HG03460 (cell line): ENCODE results near the gene REXO1.
A peak's percentile ranks its signal among the peaks of the same experiment; 100 is the strongest.

Experiments
- ATAC-seq: cut with Tn5 transposase; IDR thresholded peaks from one replicate; pipeline ENCODE4 v1.9.1; 2021; ENCODE audit not compliant: unreplicated experiment

The REXO1 gene

DNA sequence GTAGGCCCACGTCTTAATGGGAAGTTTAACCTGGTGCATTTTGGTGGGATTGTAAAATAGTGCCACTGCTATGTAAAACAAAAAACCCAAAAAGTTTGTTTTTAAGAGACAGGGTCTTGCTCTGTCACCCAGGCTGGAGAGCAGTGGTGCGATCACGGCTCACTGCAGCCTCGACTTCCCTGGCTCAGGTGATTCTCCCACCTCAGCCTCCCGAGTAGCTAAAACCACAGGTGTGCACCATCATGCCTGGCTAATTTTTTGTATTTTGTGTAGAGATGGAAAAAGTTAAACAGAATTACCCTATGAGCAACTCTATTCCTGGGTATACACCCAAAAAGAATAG, 820 bp upstream of the REXO1 start:
- ATAC-seq: no peak

DNA sequence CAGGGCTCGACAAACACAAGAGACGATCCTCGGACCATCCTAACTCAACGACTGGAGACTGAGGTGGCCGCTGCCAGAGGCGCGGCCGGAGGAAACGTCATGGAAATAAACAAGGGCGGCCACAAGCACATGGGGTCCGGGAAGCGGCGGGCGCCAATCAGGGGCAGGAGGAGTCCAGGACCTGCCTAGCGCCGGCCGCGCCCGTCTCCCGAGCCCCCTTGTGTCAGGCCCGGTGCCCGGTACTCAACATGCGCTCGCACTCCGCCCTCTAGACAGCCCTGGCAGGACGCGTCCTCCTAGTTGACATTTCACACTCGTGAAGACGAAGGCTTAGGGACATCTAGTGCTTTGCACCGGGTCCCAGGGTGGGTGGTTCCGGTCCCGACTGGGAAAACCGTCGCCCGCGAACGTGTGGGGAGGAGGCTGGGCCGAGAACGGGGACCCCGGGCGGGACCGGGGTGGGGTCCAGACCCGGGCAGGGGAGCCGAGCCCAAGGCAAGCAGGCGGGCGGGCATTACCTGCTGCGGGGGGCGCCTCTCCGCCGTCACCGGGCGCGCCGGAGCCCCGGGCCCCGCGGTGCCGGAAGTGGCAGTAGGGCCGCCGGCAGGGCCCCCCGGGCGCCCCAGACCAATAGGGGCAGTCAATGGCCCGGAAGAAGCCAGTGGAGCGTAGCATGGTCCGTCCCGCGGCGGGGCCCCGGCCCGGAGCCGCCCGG, 442 bp downstream of the REXO1 start:
- ATAC-seq: peak; percentile 20

DNA sequence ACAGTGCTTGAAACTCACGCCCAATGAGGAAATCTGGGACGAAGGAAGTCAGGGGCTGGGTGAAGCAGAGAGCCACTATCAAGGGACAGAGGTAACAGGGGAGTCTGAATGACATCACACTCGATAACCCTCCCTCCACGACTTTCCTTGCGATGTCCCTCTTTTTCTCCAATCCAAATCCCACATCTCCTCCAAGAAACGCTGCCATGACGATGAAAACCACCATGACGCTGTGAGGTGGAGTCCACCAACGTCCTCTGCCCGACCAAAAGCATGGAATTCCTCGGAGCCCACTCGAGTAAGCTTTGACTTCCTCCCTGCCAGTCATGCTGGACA, 967 bp downstream of the REXO1 start:
- ATAC-seq: no peak

DNA sequence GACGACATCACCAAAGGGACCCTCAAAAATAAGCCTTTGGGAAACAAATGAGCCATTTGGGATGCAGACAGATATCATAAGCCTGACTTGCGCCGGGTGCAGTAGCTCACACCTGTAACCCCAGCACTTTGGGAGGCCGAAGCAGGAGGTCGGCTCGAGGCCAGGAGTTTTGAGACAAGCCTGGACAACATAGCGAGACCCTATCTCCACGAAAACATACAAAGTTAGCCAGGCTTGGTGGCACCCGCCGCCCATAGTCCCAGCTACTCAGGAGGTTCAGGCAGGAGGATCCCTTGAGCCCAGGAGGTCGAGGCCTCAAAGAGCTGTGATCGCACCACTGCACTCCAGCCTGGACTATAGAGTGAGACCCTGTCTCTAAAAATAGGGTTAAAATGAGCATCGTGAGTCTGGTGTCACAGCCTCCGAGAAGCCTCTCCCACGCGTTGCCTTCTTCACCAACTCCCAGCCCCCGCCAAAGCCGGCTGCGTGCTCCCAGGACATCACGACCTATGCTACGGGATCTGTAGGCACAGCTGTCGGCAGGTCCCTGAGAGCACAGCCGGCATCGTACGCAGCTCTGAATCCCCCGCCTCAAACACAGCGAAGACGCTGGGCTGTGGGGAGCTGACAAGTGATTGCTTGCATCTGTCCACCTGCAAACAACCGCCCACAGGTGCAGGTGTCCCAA, 1.6 kb downstream of the REXO1 start:
- no peak for ATAC-seq

DNA sequence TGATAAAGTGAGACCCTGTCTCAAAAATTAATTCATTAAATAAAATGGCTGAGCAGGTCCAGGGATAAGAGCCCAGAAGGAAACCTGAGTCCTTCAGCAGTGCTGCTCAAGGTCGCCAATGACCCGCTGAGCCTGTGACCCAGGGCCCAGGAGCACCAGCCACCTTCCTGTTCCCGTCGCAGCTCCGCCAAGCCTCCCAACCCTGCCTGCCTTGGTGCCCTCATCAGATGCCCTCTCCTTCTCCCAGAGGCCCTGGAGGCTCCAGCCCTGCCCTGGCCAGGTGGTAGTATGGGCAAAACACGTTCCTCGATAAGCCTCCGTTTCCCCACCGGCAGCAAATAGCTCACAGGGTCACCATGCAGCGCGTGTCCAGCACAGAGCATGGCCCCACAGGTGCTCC, 2.6 kb downstream of the REXO1 start:
- ATAC-seq: no peak

DNA sequence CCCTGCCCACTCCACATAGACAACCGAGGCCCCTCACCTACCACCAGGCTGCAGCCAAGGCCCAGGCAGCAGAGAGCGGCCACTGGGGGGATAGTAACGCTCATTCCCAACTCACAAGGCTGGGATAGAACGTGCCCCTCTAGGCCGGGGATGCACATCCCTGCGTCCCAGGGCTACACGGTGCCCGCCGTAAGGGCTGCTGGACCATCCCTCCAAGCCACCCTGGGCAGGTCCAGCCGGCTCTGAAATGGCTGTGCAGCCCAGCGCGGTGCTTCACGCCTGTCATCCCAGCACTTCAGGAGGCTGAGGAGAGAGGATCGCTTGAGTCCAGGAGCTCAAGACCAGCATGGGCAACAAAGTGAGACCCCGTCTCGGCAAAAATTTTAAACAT, 3.2 kb downstream of the REXO1 start:
- no peak for ATAC-seq

DNA sequence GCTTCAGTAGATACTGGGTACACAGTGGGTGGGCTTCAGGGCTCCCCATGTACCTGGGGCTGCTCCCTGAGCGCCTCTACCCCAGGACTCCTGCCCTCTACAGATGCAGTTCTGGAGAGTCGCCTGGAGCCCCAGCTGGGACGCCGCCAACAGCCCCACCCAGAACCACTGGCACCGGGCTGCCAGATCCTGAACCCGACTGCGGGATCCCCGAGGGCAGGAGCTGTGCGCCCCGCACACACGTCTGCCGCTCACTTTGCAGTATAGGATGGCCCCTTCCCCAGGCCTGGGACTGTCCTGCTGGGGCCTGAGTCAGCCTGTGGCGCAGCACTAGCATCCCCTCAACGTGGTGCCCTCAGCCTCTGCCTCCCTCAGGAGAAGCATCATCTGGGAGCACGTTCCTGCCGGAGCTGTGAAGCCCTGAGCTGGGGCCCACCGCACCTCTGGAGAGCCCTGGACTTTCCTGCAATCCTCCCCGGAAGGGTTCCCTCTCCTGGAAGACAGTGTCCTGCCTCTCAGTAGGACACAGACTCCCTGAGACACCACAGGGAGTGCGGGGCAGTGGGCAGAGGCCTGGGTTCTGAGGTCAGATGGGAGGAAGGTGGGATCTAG, 3.7 kb downstream of the REXO1 start:
- no peak for ATAC-seq

DNA sequence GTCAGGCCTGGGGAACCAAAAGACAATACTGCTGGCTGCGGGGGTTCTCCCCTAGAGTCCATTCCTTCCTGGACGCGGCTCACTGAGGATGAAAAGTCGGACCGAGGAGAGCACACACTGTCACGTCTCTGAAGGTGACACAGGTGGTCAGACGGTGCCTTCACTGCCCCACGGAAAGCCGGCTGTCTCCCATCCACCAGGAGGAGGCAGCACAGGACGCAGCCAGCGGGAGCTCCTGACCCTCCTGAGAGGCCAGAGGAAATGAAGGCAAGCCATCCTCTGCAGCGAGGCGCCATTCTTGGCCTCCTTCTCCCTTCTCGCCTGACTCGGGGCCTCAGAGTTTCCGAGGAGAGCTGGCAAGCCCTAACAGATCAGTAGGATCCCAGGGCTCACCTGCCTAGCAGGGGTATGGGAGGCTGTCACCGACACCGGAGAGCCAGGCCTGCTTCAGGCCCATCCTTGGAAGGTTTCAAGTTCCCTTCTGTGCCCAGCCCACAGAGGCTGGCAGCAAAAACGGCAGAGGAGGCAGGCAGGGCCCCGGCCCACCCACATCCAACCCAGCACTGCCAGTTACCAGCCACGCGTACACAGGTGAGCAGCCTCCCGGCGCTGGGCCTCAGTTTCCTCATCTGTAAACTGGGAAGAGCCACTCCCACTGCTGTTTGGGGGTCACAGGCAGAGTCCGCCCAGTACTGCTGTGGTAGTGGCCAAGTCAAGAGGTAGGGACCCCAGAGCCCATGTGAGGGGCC, 4.5 kb downstream of the REXO1 start:
- ATAC-seq: no peak

DNA sequence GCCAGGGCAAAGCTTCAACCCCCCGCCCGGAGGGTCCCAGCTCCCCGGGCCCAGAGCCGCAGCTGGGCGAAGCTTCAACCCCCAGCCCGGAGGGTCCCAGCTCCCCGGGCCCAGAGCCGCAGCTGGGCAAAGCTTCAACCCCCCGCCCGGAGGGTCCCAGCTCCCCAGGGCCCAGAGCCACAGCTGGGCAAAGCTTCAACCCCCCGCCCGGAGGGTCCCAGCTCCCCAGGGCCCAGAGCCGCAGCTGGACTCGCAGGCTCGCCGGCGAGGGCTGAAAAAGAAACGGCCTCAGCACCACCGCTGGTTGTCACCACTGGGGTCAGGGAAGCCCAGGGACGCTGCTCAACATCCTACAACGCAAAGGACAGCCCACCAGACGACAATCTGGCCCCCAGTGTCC, 5.2 kb downstream of the REXO1 start:
- no peak for ATAC-seq

DNA sequence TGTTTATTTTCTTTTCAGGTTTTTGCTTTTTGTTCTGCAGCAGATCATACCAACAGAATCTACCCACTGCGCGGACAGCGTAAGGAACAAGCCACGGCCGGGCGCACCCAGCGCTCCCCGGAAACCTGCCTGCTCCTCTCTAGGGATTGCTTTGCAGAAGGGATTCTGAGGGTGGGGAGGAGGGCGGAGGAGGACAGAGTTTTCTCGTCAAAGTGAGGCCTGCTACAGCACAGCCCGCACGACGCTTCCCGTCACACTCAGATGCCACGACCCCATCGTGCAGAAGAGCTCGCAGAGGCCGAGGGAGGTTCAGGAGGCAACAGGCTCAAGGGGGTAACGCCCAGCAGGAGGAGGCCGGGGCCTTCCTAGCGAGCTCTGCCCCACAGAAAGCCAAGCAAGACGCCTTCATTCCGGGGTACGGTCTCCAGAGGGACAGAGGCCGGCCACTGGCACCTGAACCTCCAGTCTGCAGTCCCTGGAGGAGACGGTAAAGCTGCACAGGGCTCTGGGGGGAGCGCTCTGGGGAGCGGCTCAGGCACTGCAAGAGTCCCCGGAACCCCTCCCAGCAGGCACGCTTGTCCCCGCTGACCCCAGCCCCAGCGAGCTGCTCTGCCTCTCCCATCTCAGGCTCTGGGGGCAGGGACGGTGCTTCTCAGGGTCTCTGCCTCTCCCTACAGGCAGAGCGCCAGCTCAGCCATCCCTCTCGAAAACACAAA, 6.9 kb downstream of the REXO1 start:
- ATAC-seq: no peak

DNA sequence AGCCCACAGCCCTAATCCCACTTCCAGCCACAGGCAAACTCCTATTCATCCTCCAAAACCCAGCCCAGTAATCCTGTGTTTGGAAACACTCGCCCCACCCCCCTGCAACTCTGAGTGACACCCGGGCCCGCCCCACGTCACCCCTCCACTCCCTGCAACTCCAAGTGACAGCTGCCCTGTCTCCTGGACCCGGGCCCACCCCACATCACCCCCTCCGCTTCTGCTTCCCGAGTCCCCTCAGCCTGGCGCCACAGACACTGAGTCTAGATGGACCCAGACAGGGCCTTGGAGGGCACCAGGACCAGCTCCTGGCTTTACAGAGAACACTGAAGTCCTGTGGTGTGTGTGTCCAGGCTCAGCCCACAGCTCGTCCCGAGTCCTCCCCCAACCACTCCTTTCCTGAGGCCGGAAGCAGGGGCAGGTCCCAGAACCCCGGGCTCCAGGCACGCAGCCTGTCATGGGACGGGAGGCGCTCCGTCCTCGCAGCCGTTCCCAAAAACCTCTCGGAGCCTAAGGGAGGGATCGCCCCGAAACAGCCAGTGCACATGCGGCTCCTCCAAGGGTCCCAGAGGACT, 7.7 kb downstream of the REXO1 start:
- no peak for ATAC-seq

DNA sequence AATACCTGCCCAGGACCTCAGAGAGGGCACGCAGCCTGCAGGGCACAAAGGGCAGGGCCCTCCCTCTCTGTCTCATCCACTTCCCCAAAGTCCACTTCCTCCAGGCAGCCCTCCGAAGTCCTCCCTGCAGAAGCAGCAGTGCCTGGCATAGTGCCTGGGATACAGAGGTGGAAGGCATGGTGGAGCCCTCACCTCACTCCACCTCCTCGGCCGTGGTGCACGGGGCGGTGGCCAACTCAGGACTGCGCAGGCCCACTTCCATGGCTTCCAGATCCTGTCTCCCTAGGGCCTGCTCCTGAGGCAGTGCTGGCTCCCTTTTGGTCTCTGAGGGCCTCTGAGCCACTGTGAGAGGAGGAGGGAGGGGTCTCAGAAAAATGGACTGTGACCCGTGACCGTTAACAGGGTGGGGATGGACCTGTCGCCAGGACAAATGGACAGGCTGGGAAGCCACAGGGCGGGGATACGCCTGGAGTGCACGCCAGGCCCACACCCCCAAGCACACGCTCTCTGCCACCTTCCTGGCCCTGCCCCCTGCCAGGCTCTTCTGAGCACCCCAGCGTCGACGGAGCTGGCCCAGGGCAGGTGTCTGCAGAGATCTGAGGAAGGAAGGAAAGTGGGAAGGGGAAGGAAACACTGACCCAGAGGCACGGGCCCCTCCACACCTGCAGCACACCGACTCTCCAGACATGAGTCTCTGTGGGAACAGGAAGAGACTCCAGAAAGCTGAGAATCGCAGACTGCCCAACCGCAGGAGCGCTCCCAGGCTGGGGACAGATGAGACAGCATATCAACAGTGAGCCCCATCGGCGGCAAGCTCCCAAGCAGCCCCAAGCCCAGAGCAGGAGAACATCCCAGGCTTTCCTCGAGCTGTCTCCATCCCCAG, 8.4 kb downstream of the REXO1 start:
- no peak for ATAC-seq

DNA sequence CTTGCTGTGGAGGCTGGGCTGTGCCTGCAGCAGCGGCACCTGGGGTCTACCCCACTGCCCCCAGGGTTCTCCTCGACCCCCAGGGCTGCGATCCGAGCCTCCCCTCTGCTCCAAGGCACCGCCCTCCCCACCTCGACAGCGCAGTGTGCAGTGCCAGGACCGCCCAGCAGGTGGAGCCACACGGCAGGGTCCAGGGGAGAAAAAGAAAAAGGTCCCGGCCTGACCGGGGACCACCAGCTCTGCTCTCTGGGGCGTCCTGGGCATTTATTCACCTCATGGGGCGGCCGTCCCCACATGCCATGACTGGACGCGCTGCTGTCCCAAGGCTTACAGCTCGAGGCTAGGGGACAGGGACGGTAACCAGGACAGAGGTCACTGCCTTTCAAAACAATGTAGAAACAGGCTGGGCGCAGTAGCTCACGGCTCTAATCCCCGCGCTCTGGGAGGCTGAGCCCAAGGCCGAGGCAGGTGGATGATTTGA, 10.6 kb downstream of the REXO1 start:
- no peak for ATAC-seq

DNA sequence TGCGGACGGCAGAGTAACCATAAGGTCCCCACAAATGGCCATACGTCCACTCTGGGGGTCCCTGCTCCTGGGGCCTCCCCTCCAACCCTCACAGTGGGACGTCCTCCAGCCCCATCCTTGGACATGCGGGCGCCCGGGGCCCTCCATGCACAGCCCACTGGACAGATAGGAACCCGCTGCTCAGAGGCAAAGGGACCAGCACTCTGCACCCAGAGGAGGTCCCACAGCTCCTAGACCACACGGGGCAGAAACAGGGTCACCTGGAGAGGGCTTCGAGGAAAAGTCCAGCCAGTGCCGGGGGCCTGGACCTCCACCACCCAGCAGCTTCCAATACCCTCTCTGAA, 11.1 kb downstream of the REXO1 start:
- ATAC-seq: no peak

DNA sequence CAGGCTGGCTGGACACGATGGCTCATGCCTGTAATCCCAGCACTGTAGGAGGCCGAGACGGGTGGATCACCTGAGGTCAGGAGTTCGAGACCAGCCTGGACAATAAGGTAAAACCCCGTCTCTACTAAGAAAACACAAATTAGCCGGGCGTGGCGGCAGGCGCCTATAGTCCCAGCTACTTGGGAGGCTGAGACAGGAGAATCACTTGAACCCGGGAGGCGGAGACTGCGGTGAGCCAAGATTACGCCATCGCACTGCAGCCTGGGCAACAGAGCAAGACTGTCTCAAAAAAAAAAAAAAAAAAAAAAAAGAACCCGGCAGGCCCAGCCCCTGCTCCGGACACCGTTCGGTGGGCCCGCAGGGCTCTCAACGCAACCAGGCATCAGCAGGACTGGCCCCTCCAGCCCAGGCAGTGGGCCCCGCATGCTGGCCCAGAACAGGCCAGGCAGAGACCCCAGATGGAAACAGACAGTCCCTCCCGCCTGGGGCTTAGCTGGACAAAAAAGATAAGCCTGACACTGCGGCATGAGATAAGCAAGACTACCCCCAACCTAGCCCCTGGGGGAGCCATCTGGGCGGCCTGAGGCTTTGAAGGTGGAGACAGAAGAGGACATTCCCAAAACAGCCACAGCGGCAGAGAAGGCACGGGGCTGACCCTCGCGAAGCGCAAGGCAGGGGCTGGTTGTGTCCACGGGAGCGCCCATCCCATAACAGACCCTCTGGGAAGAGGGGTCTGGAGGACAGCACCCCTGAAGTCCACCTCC, 11.6 kb downstream of the REXO1 start:
- no peak for ATAC-seq

DNA sequence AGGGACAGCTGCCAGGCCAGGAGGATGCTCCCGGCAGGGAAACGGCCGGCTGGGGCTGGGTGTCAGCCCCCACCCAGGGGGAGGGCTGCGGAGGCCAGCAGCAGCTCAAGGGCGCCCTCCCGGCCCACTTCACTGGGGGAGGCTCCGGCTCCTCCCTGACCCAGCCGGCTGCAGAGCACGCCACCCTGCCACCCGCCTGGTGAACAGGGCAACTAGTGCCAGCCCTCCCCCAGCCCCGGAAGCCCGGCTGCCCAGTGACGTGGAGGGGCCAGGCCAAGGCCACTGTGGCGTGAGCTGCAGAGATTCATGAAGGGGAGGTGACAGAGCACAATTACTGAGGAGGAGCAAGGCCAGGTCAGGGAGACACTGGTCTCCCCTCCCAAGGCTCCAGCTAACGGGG, 14.7 kb downstream of the REXO1 start:
- no peak for ATAC-seq

DNA sequence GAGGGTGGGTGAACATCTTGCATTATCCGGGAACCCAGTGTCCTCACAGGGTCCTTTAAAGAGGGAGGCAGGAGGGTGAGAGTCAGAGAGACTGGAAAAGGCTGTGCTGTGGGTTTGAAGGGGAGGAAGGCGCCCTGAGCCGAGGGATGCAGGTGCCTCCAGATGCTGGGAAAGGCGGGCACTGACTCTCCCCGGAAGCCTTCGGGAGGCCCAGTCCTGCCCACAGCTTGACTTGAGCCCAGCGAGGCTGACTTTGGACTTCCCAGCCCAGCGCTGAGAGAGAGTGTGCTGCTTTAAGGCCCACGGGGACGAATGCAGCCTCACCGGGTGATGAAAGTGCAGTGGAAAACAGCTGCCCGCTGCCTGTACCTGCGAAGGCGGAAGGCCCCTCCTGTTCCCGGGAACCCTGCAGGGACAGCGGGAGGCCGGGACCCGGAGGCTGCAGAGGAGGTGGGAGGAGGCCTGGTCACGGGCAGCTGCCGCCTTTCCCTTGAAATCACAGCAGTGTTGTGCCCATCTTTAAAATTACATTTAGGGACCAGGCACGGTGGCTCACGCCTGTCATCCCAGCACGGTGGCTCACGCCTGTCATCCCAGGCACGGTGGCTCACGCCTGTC, 16.1 kb downstream of the REXO1 start:
- no peak for ATAC-seq

DNA sequence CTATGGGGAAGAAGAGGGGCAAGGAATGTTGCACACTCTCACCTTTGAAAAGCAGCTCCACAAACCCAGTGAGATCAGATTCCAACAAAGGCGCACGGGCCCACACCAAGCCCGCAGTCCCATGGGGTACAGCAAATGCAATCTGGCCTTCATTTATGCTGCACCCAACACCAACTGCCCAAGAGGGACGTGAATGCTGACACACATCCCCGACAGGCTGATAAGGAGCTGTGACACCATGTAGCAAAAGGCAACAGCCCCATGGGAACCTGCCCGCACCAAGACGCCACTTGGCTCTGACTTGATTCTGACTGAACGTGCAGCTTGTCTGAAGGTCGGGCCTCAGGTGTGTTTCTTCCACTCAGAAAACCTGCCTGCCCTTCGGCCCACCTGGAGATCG, 17.3 kb downstream of the REXO1 start:
- no peak for ATAC-seq

DNA sequence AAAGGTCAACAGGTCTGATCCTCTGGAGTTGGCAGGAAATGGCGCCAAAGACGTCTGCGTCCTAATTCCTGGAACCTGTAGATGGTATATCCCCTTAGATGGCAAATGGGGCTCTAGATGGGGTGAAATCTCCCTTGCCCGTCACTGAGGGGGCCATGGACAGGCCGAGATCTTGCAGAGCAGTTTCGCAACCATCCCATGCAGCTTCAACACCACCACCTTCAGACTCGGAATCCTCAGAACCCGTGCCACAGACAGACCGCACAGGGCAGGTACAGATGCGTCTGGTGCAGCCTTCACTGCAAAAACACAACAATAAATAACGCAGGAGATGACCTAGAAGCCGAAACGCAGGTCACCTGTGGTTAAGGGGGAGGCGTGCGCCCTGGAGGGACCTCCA, 17.7 kb downstream of the REXO1 start:
- no peak for ATAC-seq
